HEK293 (cell line): Measurements from ENCODE around the gene GBA2.

Experiments used
- CTCF ChIA-PET: fragments of 350-600 bp; formaldehyde crosslinking; extraction: SDS; loops from one replicate; lab custom pipeline; 2021; ENCODE audit warnings: antibody characterized with exemption; lab: Yijun Ruan, JAX
- POLR2A ChIA-PET: fragments of 300-600 bp; formaldehyde crosslinking; extraction: SDS; loops from one replicate; lab custom pipeline; 2020; ENCODE audit warnings: antibody characterized with exemption, inconsistent platforms; lab: Yijun Ruan, JAX
- H3K27ac ChIP-seq: fragments of 200-500 bp; sonication (Bioruptor generic); 2 replicates; pipeline ENCODE4 v1.5.1; 2014; ENCODE audit warnings: low read depth, low read length, control low read depth, inconsistent platforms; ENCODE audit errors: extremely low read depth
- H3K36me3 ChIP-seq, 2 experiments: fragments of 200-500 bp in 1 of 2; sonication (Bioruptor generic) in 1 of 2; 1 replicate in 1 of 2; 2 replicates in 1 of 2; pipeline ENCODE4 v1.5.1; 2014 to 2017; ENCODE audit warnings: inconsistent platforms in 2 of 2, low read length in 2 of 2; ENCODE audit not compliant: control insufficient read depth in 2 of 2, insufficient read depth in 1 of 2
- H3K4me1 ChIP-seq: fragments of 200-500 bp; sonication (Bioruptor generic); 2 replicates; pipeline ENCODE4 v1.5.1; 2014; ENCODE audit warnings: mild to moderate bottlenecking, low read length, inconsistent platforms; ENCODE audit not compliant: control insufficient read depth, insufficient read depth
- H3K4me3 ChIP-seq: 2 replicates; pipeline ENCODE4 v1.5.1; 2011; ENCODE audit warnings: low read depth, mild to moderate bottlenecking, control low read depth, low read length, moderate library complexity
- H3K9me3 ChIP-seq: fragments of 200-500 bp; sonication (Bioruptor generic); 2 replicates; pipeline ENCODE4 v1.5.1; 2014; ENCODE audit warnings: low read depth, low read length, inconsistent platforms; ENCODE audit not compliant: control insufficient read depth, insufficient read depth
- BCL11B ChIP-seq: fragments of 450-650 bp; formaldehyde crosslinking; IDR thresholded peaks from 2 replicates; pipeline ENCODE4 v1.5.1; 2016; ENCODE audit warnings: low read depth, missing biosample characterization, missing genetic modification characterization
- GLI4 ChIP-seq: fragments of 450-650 bp; formaldehyde crosslinking; IDR thresholded peaks from 2 replicates; pipeline ENCODE4 v1.5.1; 2016; ENCODE audit warnings: missing biosample characterization, missing genetic modification characterization
- MEIS1 ChIP-seq: sonication (generic); formaldehyde crosslinking; IDR thresholded peaks from 2 replicates; pipeline ENCODE4 v1.8.1; 2022; ENCODE audit warnings: missing genetic modification reagents, mild to moderate bottlenecking, borderline replicate concordance
- PBX3 ChIP-seq: sonication (generic); formaldehyde crosslinking; IDR thresholded peaks from 2 replicates; pipeline ENCODE4 v1.8.1; 2022; ENCODE audit warnings: mild to moderate bottlenecking, moderate library complexity, missing genetic modification reagents
- RBAK ChIP-seq: fragments of 450-650 bp; formaldehyde crosslinking; IDR thresholded peaks from 2 replicates; pipeline ENCODE4 v1.5.1; 2016; ENCODE audit warnings: missing biosample characterization, missing genetic modification characterization
- TRIM28 ChIP-seq: IDR thresholded peaks from 2 replicates; pipeline ENCODE4 v1.6.1; 2011; ENCODE audit warnings: low read length, control low read depth, borderline replicate concordance
- ZBTB21 ChIP-seq: fragments of 450-650 bp; formaldehyde crosslinking; IDR thresholded peaks from 2 replicates; pipeline ENCODE4 v1.5.1; 2017; ENCODE audit warnings: missing biosample characterization, missing genetic modification characterization
- ZNF133 ChIP-seq: fragments of 450-650 bp; formaldehyde crosslinking; IDR thresholded peaks from 2 replicates; pipeline ENCODE4 v1.5.1; 2016; ENCODE audit warnings: missing biosample characterization, missing genetic modification characterization
- ZNF140 ChIP-seq: fragments of 450-650 bp; formaldehyde crosslinking; IDR thresholded peaks from 2 replicates; pipeline ENCODE4 v1.5.1; 2016; ENCODE audit warnings: missing biosample characterization, missing genetic modification characterization
- ZNF23 ChIP-seq: fragments of 450-650 bp; formaldehyde crosslinking; IDR thresholded peaks from 2 replicates; pipeline ENCODE4 v1.5.1; 2016; ENCODE audit warnings: missing biosample characterization, missing genetic modification characterization, borderline replicate concordance
- ZNF302 ChIP-seq: fragments of 450-650 bp; formaldehyde crosslinking; IDR thresholded peaks from 2 replicates; pipeline ENCODE4 v1.5.1; 2016; ENCODE audit warnings: missing biosample characterization, missing genetic modification characterization, low read depth
- ZNF398 ChIP-seq: fragments of 450-650 bp; formaldehyde crosslinking; IDR thresholded peaks from 2 replicates; pipeline ENCODE4 v1.5.1; 2017; ENCODE audit warnings: missing biosample characterization, missing genetic modification characterization
- ZNF433 ChIP-seq: fragments of 450-650 bp; formaldehyde crosslinking; IDR thresholded peaks from 2 replicates; pipeline ENCODE4 v1.5.1; 2016; ENCODE audit warnings: missing biosample characterization, missing genetic modification characterization, low read depth
- ZNF449 ChIP-seq: fragments of 450-650 bp; formaldehyde crosslinking; IDR thresholded peaks from 2 replicates; pipeline ENCODE4 v1.5.1; 2017; ENCODE audit warnings: missing biosample characterization, mild to moderate bottlenecking, missing genetic modification characterization, moderate library complexity
- ZNF626 ChIP-seq: fragments of 450-650 bp; sonication (Bioruptor Pico); formaldehyde crosslinking; IDR thresholded peaks from 2 replicates; pipeline ENCODE4 v1.5.1; 2018; ENCODE audit warnings: missing biosample characterization, missing genetic modification characterization, inconsistent platforms
- ZNF658 ChIP-seq: fragments of 450-650 bp; formaldehyde crosslinking; IDR thresholded peaks from 2 replicates; pipeline ENCODE4; 2016; ENCODE audit warnings: missing biosample characterization, missing genetic modification characterization
- ZNF747 ChIP-seq: fragments of 450-650 bp; formaldehyde crosslinking; IDR thresholded peaks from 2 replicates; pipeline ENCODE4 v1.5.1; 2016; ENCODE audit warnings: missing biosample characterization, missing genetic modification characterization
- ZNF843 ChIP-seq: fragments of 450-650 bp; formaldehyde crosslinking; IDR thresholded peaks from 2 replicates; pipeline ENCODE4 v1.5.1; 2016; ENCODE audit warnings: missing biosample characterization, missing genetic modification characterization
- ZSCAN5A ChIP-seq: fragments of 450-650 bp; formaldehyde crosslinking; IDR thresholded peaks from 2 replicates; pipeline ENCODE4 v1.5.1; 2016; ENCODE audit warnings: missing biosample characterization, missing genetic modification characterization

Gene GBA2

GRCh38 chr9:35703906-35704672, 44.9 kb downstream of the GBA2 start (continued):
- no peak for TF ChIP-seq ZNF398 (tag by site-specific recombination)
- no peak for TF ChIP-seq BCL11B (tag by site-specific recombination)
- no peak for TF ChIP-seq TRIM28
- no peak for TF ChIP-seq ZNF626
- TF ChIP-seq ZNF433 (tag by site-specific recombination): no peak
- TF ChIP-seq ZNF23 (tag by site-specific recombination): no peak
- no peak for TF ChIP-seq RBAK (tag by site-specific recombination)

- no peaks in the 10 kb centered on the region for H3K4me1 ChIP-seq
- H3K4me3 ChIP-seq: no peak overlapping the region
- TF ChIP-seq ZNF449 (tag by site-specific recombination) (no peak), ZNF747 (tag by site-specific recombination) (no peak), ZSCAN5A (tag by site-specific recombination) (no peak), ZBTB21 (tag by site-specific recombination) (no peak), ZNF302 (no peak), ZNF140 (tag by site-specific recombination) (no peak), PBX3 (CRISPR knock-in tag) (no peak), MEIS1 (CRISPR knock-in tag) (no peak), GLI4 (tag by site-specific recombination) (no peak), ZNF133 (tag by site-specific recombination) (no peak), ZNF843 (no peak), ZNF658 (tag by site-specific recombination) (no peak)
- no peaks in the 10 kb centered on the region for H3K9me3 ChIP-seq
- H3K36me3 ChIP-seq: peaks cover 38 to 100% of the 10 kb centered on the region in 2 experiments
- H3K27ac ChIP-seq: no peak overlapping the region
- CTCF ChIA-PET: interaction anchor here (1.2 kb wide), 1 partner anchor 9 kb away, joined by 4 read pairs; no protein-coding TSS in a partner anchor
- POLR2A ChIA-PET: interaction anchor here (1.2 kb wide), 1 partner anchor 9 kb away, joined by 3 read pairs; no protein-coding TSS in a partner anchor
Observed at GRCh38 chr9:35702696-35703095, 46.3 kb downstream of the GBA2 start.
